Measurements from ENCODE around the gene KCND3.
"Not testable (repeated sequence)": the region's sequence is repeated elsewhere in the genome, so short reads cannot be mapped to it uniquely, and the experiment has no call there.

KCND3 gene

DNA sequence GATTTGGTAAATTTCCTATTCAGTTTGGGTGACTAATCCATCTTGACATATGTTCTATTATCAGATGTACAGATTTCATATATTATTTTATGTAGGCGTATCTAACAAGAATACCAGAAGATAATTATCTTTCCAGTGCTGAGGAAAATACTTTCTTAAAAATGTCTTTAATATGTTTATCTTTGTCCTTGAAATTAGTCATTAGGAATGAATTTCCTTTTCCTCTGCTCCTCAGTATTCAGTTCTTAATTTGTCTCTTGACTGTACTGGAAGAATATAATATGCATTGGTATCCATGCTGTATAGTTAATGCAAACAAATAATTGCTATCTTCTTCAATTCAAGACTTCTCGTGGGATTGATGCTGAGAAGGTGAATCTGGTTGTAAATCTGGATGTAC, 227.1 kb downstream of the KCND3 start:
- no peak for DNase-seq

DNA sequence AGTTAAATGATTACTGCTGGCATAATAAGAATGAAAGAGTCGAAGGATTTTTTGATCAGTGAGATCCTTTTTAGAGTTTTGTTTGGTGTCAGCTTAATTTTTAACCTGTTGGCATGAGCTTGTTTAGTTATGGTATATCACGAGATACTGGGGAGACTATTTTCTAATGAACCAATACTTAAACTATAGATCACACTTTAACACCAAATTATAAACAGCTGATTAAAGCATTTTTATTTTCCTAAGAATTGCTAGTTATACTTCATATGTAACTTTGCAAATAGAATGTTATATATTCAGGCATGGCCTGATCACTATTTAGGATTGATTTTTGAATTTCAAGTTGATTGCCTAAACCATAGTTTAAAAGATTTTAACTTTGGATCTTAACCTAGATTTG, 227.8 kb downstream of the KCND3 start:
- no peak for DNase-seq

DNA sequence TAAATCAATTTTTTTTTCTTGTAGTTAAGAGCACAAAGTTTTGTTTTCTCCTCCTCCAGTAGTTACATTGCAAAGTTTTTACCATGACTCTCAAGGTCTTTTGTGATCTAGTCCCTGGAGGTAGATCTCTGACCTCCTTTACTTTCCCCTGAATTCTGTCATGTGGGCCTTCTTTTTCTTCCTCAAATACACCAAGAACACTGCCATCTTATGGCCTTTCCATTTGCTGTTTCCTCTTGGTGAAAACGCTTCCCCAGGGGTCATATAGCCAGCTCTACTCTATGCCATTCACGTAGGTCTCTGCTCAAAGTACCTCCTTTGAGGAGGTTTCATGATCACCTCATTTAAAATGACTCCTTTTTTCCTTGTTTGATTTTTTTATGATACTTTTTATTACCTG, 231.1 kb downstream of the KCND3 start:
- no peak for DNase-seq

DNA sequence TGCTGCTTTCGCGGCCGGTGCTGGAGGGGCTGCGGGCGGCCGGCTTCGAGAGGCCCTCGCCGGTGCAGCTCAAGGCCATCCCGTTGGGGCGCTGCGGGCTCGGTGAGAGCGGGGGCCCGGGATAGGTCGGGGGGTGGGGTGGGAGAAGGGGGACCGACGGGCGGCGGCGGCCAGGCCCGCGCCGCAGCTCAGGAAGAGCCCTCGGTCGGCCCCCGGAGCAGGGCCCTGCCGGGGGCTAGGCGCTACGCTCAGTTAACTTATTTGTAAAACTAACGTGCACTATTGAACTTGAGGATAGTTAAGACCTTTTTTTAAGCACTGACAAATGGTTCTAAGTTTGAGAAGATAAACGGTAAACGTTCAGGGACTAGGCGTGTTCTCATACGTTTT, 233.3 kb downstream of the KCND3 start:
- DNase-seq = no peak

DNA sequence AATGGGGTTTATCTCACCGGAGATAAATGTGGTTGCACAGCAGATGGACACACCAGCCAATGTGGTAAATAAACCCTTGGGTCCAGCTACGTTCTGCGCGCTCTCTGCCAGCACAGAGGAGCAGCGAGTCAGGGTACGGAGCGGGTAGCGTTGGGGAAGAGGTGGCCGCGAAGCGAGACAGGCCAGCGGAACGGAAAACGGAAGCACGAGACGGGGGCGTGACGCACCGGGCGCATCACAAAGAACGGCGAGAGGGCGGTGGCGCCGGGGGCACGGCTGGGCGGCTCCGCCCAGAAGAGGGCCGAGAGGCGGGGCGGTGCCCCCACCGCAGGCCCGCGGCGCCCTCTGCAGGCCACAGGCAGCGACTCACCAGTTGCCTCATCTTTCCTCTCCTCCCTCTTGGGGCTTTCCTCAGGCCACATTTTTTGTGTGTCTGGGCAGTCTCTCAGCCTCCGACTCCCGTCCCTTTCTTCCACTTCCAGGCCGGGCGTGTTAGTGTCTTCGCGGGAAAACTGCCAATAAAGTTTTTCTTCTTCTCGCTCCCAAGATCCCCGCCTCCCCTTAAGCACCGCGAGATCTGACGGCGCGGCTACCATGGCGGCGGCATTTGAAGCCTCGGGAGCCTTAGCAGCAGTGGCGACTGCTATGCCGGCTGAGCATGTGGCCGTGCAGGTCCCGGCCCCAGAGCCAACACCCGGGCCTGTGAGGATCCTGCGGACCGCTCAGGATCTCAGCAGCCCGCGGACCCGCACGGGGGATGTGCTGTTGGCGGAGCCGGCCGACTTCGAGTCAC, 233.9 kb downstream of the KCND3 start, which contains the start of gene DDX20:
Gene DDX20, plus strand, starts transcription at position 571 of the 793 bp plus-strand sequence. Its CDS starts 24 bp downstream, at position 595.
- peak; percentile 90 to 91 for DNase-seq

DNA sequence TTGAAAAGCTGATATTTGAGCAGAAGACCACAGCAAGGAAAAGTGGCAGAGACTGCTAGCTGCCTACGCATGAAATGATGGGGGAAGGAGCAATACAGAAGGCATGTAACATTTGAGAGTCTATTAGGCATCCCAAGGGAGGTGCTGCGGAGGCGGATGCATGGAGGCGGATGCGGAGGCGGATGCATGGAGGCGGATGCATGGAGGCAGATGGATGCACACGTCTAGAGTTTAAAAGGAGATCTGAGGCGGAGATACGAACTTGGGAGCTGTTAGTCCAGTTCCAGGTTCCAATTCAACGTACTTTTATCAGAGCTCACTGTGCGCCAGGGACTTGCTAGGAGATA, 234.5 kb downstream of the KCND3 start:
- peak in 1 of 2 experiments; percentile 28 for DNase-seq

DNA sequence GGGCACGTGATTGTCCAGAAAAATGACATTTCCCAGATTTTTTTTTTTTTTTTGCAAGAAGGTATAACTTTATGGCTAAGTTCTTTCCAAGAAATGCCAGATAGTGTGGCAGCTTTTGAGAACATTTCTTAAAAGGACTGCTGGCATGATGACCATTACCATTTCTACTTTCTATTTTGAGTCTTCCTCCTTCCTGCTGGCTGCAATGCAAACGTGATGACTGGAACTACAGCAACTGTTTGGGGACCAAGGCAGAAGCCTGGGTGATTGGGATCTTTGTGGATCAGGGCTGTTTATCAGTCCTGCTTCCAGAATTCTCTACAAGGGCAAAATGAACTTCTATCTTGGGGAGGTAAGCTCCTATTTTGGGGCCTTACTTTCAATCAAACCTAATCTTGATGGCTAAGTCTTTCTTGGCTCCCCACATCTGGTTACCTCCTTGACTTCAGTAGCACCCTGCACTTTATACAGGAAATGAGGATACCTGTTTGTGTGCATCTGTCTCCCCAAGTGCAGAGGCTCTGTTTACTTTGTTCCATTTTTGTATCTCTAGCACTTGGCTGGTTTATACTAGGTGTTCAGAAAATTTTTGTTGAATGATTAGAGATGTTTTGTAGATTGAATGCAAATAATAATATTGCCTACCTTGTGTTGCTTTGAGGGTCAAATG, 237.4 kb downstream of the KCND3 start:
- DNase-seq = no peak

DNA sequence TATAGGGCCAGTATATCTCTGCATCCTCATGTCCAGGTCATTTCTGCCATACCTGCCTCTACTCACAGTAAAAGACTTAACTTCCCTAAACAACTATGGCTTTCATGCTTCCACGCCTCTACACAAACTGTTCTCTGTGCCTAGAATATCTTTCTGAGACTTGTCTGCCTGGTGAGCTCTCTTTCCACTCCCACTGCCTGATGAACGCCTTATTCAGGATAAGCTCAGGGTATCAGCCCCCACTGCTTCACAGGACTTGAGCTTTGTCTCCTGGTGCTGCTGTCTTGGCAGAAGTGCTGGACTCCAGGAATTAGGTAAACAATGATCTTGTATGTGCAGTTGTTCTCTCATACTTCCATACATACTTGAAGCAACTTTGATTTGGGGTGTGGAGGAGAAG, 238.6 kb downstream of the KCND3 start:
- DNase-seq = no peak

DNA sequence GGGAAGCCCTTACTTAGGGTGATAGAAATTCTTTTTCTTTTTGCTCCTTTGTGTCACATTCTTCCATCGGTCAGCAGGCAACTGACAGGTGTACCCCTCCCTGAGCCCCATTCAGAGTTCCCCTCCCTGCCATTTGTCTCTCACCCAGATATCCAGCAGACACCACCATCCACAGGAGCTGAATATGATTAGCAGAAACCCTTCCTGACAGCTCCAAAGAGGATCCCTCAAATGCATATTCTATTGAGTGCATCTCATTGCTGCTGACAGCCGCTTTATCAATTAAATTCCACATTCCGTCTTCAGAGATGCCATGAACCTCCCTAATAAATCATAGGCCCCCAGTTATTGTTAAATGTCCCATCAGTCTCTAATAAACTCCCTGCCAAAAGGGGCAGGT, 239.8 kb downstream of the KCND3 start:
- DNase-seq = no peak

DNA sequence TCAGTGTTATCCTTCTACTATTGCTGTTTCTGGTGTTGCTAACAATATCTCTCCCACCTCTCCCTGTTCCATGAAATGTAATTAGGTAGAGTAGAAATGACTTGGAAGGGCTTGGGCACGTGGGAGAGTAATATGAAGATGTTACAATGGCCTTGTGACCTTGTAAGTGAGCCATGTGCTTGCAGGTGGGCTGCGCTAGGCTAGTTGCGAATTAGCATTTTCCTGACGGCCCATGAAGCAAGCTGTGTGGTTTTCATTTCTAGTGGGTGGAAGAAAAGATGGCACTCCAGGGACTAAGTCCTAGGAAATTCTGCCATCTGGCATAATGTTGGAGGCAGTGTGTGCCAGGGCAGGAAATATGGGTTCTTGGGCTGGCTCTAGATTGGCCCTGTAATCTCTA, 241.5 kb downstream of the KCND3 start:
- DNase-seq = no peak

DNA sequence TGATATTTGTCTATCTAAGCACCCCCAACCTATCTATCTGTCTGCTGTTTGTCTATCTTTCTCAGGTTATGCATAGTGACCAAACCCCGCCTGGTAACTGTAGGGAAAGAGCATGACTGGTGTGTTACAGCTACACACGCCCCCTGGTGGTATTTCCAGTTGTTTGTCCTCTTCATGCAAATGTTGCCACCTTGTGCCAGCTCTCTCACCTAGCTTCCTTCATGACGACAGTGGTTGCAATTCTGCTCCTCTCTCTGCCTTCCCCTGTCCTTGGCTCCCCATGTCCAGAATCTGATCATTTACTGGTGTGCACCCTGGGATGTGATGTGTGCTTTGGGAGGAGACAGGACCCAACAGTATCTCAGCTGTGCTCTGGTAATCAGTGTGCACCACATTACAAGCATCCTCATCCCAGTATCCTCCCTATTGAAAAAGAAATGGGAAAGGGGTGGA, 242.2 kb downstream of the KCND3 start:
- DNase-seq = peak; percentile 44 to 60

DNA sequence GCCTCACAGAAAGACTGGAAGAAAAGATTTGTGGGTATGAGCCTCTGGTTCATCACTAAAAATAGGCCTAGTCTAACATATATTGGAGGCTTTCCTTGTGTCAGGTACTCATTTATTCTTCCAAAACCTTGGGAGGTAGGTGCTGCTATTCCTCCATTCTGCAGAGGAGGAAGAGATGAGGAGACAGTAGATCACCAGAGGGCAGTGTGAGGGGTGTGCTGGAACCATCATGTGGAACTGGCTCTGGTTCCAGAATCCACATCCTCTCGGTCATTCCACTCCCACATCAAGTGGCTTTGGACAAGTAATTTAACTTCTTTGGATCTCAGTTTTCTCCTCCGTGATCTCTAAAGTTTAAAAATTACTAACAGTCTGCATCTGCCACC, 242.9 kb downstream of the KCND3 start:
- DNase-seq = no peak

DNA sequence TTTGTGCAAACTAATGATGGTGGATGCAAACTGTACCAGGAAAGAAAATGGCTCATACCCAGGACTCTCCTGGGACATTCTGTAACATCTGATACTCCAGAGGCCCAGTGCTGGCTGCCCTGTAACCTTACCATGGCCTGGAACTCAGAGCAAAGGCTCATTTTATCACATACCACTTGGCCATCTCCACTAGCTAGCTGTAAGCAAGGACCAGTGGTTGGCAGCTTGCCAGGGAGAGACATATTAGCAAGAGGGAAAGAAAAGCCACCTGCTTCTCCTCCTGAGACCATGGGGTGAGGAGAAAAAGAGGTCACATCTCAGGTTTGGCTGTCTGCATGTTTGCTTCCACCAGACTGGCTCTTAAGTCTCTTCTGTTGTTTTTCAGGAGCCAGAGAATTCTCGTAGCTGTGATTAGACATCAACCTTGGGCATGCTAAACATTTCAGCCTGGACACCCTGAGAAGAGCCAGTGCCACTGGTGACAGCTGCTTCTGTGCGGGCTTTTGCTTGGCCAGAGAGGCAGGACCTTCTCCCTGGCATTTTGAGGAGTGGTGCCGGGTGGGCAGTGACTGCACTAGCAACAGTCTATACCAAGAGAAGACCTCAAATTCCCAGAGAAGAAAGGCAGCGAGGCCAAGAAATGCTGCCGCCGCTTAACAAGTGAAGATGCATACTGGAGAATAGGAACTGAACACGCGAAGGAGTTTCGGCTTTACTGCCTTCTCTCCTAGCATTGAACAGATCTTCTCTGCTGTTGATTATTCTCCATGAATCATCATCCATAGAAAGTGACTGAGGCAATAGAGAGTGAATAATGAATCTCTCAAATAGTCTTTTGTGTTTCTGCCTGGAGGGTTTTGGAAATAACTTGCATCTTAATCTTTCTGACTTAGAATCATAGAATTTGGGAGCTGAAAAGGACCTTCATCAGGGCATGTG, 243.5 kb downstream of the KCND3 start:
- no peak for DNase-seq

DNA sequence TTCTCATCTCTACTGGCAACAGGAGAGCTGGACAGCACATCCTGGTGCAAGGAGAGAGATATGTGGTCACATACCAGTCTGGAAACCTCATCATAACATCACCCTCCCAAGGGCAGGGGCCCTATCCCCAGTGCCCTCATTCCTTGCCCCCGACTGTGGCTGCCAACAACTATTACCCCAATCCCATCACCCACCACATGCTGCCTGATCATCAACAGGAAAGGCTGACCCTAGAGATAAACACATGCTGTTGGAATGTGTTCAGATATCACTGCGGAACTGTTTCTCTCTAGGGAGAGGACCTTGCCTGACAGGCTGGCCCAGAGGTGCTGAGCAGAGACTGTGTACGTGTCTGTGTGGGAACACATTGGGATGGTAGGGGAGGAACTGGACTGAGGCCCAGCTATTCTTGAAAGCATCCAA, 245.8 kb downstream of the KCND3 start:
- DNase-seq = no peak

DNA sequence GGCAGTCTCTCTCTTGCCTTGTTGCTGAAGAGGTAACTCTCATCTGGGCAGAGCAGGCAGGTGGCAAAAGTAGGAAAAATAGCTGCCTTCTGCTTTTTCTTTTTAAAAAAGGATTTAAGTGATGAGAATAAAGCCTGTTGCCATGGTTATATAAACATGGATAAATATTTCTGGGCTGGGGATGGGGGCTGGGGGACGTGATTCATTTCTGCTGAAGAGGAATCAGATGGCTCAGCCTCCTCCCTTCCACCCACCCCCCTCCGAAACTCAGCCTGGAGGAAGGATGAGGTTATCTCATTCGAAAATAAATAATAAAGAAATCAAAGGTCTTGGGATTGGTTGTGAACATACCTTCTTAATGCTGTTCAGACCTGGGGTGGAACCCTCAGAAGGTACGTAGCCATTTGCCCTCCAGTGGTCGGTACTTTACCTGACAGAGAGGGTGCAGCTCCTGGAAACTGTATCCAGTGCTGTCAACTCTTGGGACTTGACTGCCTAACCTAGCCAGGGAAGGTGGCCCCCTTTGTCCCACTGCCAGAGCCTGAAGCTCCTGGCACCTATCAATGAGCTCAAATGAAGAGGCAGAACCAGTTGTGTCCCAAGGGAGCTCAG, 246.4 kb downstream of the KCND3 start:
- DNase-seq = no peak

DNA sequence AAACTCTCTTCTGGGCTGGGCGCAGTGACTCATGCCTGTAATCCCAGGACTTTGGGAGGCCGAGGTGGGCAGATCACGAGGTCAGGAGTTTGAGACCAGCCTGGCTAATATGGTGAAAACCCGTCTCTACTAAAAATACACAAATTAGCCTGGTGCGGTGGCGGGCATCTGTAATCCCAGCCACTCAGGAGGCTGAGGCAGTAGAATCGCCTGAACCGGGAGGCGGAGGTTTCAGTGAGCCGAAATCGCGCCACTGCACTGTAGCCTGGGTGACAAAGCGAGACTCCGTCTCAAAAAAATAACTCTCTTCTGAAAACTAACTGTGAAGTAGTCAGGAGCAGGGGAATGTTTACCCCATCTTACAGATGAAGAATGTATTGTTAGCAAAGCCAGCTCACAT, 247.2 kb downstream of the KCND3 start:
- not testable (repeated sequence) for DNase-seq

DNA sequence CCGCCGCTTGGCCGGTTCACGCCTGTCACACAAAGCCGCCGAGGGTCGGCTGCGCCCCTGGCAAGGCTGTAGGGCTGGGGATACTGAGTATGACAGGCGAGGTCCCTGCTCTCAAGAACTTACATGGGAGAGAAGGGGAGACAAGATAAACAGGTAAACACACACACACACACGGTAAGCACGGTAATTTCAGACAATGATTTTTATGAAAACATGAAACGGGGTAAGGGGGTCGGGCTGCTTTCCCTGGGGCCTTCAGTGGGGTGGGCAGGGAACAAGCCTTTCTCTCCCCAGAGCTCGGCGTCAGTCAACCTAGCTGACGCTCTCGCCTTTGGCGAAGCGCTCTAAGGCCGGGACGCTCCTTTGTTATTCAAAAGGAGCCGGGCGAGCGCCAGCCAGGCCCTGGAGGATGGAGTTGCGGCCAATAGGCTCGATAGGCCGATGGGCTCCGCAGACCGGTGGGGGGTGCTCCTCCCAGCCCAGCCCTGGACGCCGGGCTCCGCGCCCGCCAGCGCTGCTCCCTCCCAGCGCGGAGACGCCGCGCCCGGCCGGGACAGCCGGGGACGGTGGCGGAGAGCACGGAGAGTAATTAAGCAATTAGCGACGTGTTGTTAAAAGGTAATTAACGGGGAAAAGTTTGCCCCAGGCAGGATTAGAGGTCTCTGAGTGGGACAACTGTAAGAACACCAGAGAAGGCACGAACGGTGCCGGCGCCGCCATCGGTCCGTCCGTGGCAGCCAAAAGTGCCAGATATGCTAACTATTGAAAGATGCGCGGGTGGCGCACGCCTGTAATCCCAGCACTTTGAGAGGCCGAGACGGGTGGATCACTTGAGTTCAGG, 249.3 kb downstream of the KCND3 start:
- no peak for DNase-seq

DNA sequence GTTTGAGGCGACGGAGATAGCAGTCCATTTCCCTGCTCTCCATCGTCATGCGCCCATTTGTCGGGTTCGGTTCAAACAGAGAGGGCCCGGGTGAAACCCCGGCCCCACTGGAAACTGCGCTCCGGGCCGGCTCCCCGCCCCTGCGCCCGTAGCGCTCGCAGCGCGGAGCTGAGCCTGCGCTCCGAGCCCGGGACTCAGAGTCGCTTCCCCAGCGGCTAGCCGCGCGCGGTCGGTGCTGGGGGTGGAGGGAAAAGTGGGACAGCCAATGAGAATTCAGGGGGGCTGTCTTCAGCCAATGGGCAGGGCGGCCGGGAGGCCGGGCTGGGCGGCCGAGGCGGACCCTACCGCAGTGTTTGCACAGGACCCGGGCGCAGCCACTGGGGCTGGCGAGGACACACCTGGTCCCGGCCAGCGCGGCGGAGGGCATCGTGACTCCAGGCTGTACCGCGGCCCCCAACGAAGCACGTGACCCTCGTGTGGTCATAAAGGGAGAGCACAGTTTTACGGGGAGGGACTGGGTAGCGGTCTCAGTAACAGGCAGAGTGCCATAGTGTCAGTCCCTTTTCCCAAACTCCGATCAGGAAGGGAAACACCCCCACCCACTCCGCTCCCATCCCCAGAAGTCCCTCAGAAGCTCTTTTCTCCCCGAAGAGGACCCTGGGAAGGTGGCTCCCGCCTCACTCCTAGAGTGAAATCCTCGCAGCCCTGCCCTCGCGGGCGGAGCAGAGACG, 250.1 kb downstream of the KCND3 start, which contains the start of gene INKA2:
Gene INKA2, minus strand, starts transcription at position 202 of the 731 bp plus-strand sequence. Its CDS starts 153 bp downstream, at position 49.
- DNase-seq = peak; percentile 43 to 49

DNA sequence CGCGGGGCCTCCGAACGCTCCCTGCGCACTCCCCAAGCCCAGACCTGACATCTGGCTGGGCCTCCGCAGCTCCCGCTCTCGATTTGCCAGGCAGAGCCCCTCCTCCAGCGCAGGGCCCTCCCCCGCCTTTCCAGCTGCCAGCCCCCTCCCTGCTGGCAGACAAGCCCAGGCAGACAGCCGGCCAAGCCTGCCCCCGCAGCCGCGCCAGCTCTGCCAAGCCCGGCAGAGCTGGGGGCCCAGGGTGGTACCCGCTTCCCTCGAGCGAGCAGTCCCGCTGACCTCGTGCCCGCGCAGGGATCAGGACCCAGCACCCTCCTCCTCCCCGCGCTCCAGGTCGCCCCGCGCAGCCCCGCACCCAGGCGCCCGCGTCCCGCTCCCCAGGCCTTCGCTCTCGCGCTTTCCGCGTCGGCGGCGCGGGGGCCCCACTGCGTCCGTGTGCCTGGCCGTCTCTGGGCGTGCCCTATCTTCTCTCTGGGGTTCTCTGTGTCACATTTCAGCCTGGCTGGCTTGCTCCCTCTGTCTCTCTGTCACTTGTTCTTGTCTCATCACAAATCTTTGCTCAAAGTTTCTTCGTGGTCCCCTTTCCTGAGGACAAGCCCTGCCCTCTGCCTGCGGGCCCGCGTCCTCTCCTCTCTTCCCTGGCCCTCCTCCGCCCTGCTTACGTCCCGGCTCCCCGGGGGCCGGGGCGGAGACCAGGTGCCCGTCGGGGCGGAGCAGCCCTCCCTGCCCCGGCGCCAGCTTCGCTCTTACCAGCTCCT, 250.9 kb downstream of the KCND3 start:
- peak; percentile 27 to 29 for DNase-seq

DNA sequence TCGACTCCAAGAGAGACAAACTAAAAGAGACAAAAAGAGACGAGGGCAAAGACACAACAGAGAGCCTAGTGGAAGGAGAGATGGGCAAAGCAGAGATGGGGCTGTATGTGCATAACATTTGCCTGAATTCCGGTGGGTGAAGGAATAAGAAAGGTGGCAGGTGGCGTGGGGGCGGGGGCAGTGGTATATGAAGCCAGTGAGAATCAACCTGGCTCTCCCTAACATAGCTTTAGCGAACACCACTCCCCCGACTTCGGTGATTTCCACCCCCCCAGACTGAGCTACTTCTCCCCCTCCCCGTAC, 251.4 kb downstream of the KCND3 start:
- no peak for DNase-seq
